ENCODE results near the gene OR2S2. TPM values are rescaled to one million over a fixed set of nuclear protein-coding genes. Genes with fewer than 3 reads are reported as not detected.

OR2S2 gene
- total and polyA plus RNA-seq, 3 experiments from 2014 or later, result not detected

DNA sequence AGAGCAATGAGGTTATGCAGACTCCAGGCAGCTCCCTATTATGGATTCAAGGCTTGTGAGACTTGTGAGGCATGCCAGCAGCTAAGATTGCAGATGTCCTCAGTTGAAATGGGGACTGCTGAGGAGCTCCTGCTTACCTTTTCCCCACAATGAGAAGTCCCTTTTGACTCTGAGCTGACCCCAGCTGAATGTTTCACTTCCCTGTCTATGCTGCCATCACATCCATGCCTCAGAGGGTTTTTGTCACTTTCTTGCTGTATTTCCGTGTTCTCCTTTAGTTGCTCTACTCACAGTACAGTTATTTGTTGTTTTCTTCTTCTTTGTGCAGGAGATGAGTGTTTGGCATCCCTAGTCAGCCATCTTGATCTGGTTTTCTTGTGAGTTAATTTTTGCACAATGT is 18.8 kb upstream of the OR2S2 start:
- Mint-ChIP-seq H3K4me3 (no peak overlapping the region), H3K4me1 (peaks cover 7 to 13% (median 9%) of the 10 kb centered on the region in 3 donors), H3K36me3 (peaks cover 0 to 22% (median 2%) of the 10 kb centered on the region in 3 donors), H3K27me3 (peaks cover 50 to 93% of the 10 kb centered on the region in 2 donors), H3K9me3 (peaks cover 24 to 30% (median 28%) of the 10 kb centered on the region in 5 donors), H3K27ac (no peak overlapping the region)
- Histone ChIP-seq H3K36me3 (ENCODE audit: insufficient read depth, low read length) (no peaks in the 10 kb centered on the region), H3K4me3 (ENCODE audit: low read length) (no peak overlapping the region), H3K27me3 (ENCODE audit: insufficient read depth, low read length, poor library complexity, severe bottlenecking) (peaks cover 9% of the 10 kb centered on the region), H3K9me3 (ENCODE audit: low read length) (no peaks in the 10 kb centered on the region), H3K27ac (ENCODE audit: low read depth, low read length) (no peak overlapping the region), H3K4me1 (ENCODE audit: insufficient read depth, low read length) (peaks cover 5% of the 10 kb centered on the region)
- ChIA-PET CTCF (interaction anchor here (1.3 kb wide), 1 partner anchor 9 kb away, joined by 3 read pairs; no protein-coding TSS in a partner anchor), POLR2A (no interaction called here)
- no peak for DNase-seq

GRCh38 chr9:35974800-35975199 is 16.8 kb upstream of the OR2S2 start:
- peaks cover 58 to 85% of the 10 kb centered on the region in 2 donors for H3K27me3 Mint-ChIP-seq
- no peaks in the 10 kb centered on the region for H3K4me1 ChIP-seq (ENCODE audit: insufficient read depth, low read length)
- DNase-seq, result no peak
- H3K27ac Mint-ChIP-seq, result no peak overlapping the region
- no peak overlapping the region for H3K4me3 Mint-ChIP-seq
- H3K4me3 ChIP-seq (ENCODE audit: low read length), result no peak overlapping the region
- H3K4me1 Mint-ChIP-seq, result peaks cover 9 to 15% (median 10%) of the 10 kb centered on the region in 3 donors
- H3K36me3 ChIP-seq (ENCODE audit: insufficient read depth, low read length), result no peaks in the 10 kb centered on the region
- H3K9me3 ChIP-seq (ENCODE audit: low read length), result no peaks in the 10 kb centered on the region
- ChIA-PET CTCF (no interaction called here), POLR2A (no interaction called here)
- peaks cover 24 to 30% (median 28%) of the 10 kb centered on the region in 5 donors for H3K9me3 Mint-ChIP-seq
- no peak overlapping the region for H3K27ac ChIP-seq (ENCODE audit: low read depth, low read length)
- peaks cover 0 to 19% (median 2%) of the 10 kb centered on the region in 3 donors for H3K36me3 Mint-ChIP-seq
- peaks cover 6% of the 10 kb centered on the region for H3K27me3 ChIP-seq (ENCODE audit: insufficient read depth, low read length, poor library complexity, severe bottlenecking)

DNA sequence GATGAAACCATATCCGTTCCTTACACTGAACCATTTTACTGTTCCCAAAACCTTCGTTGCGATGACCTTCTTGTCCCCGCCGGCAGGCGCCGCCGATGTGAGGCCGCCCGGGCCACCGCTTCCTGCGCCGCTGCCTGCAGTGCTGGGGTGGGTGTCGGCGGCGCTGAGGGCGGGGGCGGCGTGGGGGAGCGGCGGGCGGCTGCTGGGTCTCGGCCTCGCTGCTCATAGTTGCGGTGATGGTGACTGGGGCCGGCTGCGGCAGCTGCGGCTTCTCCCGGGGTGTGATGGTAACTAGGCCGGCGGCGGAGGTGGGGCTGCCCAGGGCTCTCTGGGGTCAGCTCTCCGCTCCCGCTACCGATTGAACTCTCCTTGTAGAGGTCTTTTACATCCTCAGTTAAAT is 14.1 kb upstream of the OR2S2 start:
- Histone ChIP-seq H3K4me1 (ENCODE audit: insufficient read depth, low read length) (no peaks in the 10 kb centered on the region), H3K9me3 (ENCODE audit: low read length) (no peaks in the 10 kb centered on the region), H3K36me3 (ENCODE audit: insufficient read depth, low read length) (no peaks in the 10 kb centered on the region), H3K27me3 (ENCODE audit: insufficient read depth, low read length, poor library complexity, severe bottlenecking) (peaks cover 6% of the 10 kb centered on the region), H3K4me3 (ENCODE audit: low read length) (no peak overlapping the region), H3K27ac (ENCODE audit: low read depth, low read length) (no peak overlapping the region)
- peaks cover 53 to 83% of the 10 kb centered on the region in 2 donors for H3K27me3 Mint-ChIP-seq
- H3K36me3 Mint-ChIP-seq, result peaks cover 0 to 19% (median 2%) of the 10 kb centered on the region in 3 donors
- peak in 3 of 5 donors; percentile 8 to 47 (median 31) for DNase-seq
- H3K9me3 Mint-ChIP-seq, result peaks cover 24 to 30% (median 27%) of the 10 kb centered on the region in 5 donors
- ChIA-PET CTCF (no interaction called here), POLR2A (no interaction called here)
- peak overlapping the region in 5 of 7 donors; percentile 42 to 67 (median 61) for H3K4me3 Mint-ChIP-seq
- no peak overlapping the region for H3K27ac Mint-ChIP-seq
- peaks cover 9 to 15% (median 10%) of the 10 kb centered on the region in 3 donors for H3K4me1 Mint-ChIP-seq

DNA sequence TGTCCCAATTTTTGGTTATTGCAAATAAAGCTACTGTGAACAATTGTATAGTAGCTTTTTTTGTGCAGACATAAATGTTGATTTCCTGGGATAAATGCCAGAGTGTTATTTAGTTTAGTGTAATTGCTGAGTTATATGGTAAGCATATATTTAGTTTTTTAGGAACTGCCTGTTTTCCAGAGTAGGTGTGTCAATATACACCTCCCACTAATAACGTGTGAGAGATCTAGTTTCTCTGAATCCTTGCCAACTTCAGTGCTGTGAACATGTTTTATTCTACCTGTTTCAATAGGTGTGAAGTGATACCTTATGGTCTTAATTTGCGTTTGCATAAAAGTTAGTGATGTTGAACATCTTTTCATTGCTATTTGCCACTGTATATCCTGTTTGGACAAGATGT is 9.1 kb upstream of the OR2S2 start:
- Histone ChIP-seq H3K9me3 (ENCODE audit: low read length) (no peaks in the 10 kb centered on the region), H3K4me1 (ENCODE audit: insufficient read depth, low read length) (no peaks in the 10 kb centered on the region), H3K27ac (ENCODE audit: low read depth, low read length) (no peak overlapping the region), H3K4me3 (ENCODE audit: low read length) (no peak overlapping the region), H3K36me3 (ENCODE audit: insufficient read depth, low read length) (no peaks in the 10 kb centered on the region), H3K27me3 (ENCODE audit: insufficient read depth, low read length, poor library complexity, severe bottlenecking) (no peaks in the 10 kb centered on the region)
- H3K36me3 Mint-ChIP-seq, result no peaks in the 10 kb centered on the region
- CTCF ChIA-PET, result no interaction called here
- peaks cover 4 to 5% (median 5%) of the 10 kb centered on the region in 3 donors for H3K4me1 Mint-ChIP-seq
- peaks cover 0 to 4% (median 0%) of the 10 kb centered on the region in 5 donors for H3K9me3 Mint-ChIP-seq
- no peak for DNase-seq
- no peak overlapping the region for H3K27ac Mint-ChIP-seq
- POLR2A ChIA-PET, result no interaction called here
- H3K27me3 Mint-ChIP-seq, result peaks cover 20 to 68% of the 10 kb centered on the region in 2 donors
- H3K4me3 Mint-ChIP-seq, result no peak overlapping the region

DNA sequence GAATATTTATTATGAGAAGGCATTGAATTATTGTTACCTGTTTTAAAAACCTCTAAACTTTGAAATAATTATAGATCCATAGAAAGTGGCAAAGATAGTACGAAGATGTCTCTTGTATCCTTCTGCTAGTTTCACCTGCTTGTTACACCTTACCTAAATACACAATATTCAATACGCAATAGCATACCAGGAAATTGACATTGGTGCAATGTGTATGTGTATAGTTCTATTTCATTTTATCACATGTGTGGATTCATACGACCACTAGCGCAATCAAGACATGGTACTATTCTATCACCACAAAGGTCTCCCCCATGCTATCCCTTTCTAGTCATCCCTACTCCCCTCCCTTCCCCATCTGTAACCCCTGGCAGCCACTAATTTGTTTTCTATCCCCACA is 8.5 kb upstream of the OR2S2 start:
- Histone ChIP-seq H3K4me3 (ENCODE audit: low read length) (no peak overlapping the region), H3K4me1 (ENCODE audit: insufficient read depth, low read length) (no peaks in the 10 kb centered on the region), H3K27ac (ENCODE audit: low read depth, low read length) (no peak overlapping the region), H3K9me3 (ENCODE audit: low read length) (no peaks in the 10 kb centered on the region), H3K27me3 (ENCODE audit: insufficient read depth, low read length, poor library complexity, severe bottlenecking) (no peaks in the 10 kb centered on the region), H3K36me3 (ENCODE audit: insufficient read depth, low read length) (no peaks in the 10 kb centered on the region)
- H3K4me3 Mint-ChIP-seq, result no peak overlapping the region
- no peak overlapping the region for H3K27ac Mint-ChIP-seq
- H3K4me1 Mint-ChIP-seq, result no peaks in the 10 kb centered on the region
- peaks cover 15 to 62% of the 10 kb centered on the region in 2 donors for H3K27me3 Mint-ChIP-seq
- no peaks in the 10 kb centered on the region for H3K9me3 Mint-ChIP-seq
- ChIA-PET CTCF (interaction anchor here (2.3 kb wide), 1 partner anchor 11 kb away, joined by 8 read pairs; no protein-coding TSS in a partner anchor), POLR2A (no interaction called here)
- no peak for DNase-seq
- H3K36me3 Mint-ChIP-seq, result no peaks in the 10 kb centered on the region

- no peaks in the 10 kb centered on the region for H3K9me3 Mint-ChIP-seq
- ChIA-PET CTCF (interaction anchor here (2.3 kb wide), 1 partner anchor 10 kb away, joined by 8 read pairs; no protein-coding TSS in a partner anchor), POLR2A (no interaction called here)
- H3K4me3 ChIP-seq (ENCODE audit: low read length), result no peak overlapping the region
- no peaks in the 10 kb centered on the region for H3K4me1 ChIP-seq (ENCODE audit: insufficient read depth, low read length)
- H3K27me3 Mint-ChIP-seq, result peaks cover 6 to 58% of the 10 kb centered on the region in 2 donors
- H3K4me1 Mint-ChIP-seq, result no peaks in the 10 kb centered on the region
- no peak overlapping the region for H3K27ac Mint-ChIP-seq
- DNase-seq, result no peak
- H3K27ac ChIP-seq (ENCODE audit: low read depth, low read length), result no peak overlapping the region
- no peaks in the 10 kb centered on the region for H3K27me3 ChIP-seq (ENCODE audit: insufficient read depth, low read length, poor library complexity, severe bottlenecking)
- no peaks in the 10 kb centered on the region for H3K36me3 ChIP-seq (ENCODE audit: insufficient read depth, low read length)
- no peaks in the 10 kb centered on the region for H3K9me3 ChIP-seq (ENCODE audit: low read length)
- no peaks in the 10 kb centered on the region for H3K36me3 Mint-ChIP-seq
- no peak overlapping the region for H3K4me3 Mint-ChIP-seq
Observed at GRCh38 chr9:35965011-35965410, 7.1 kb upstream of the OR2S2 start.

DNA sequence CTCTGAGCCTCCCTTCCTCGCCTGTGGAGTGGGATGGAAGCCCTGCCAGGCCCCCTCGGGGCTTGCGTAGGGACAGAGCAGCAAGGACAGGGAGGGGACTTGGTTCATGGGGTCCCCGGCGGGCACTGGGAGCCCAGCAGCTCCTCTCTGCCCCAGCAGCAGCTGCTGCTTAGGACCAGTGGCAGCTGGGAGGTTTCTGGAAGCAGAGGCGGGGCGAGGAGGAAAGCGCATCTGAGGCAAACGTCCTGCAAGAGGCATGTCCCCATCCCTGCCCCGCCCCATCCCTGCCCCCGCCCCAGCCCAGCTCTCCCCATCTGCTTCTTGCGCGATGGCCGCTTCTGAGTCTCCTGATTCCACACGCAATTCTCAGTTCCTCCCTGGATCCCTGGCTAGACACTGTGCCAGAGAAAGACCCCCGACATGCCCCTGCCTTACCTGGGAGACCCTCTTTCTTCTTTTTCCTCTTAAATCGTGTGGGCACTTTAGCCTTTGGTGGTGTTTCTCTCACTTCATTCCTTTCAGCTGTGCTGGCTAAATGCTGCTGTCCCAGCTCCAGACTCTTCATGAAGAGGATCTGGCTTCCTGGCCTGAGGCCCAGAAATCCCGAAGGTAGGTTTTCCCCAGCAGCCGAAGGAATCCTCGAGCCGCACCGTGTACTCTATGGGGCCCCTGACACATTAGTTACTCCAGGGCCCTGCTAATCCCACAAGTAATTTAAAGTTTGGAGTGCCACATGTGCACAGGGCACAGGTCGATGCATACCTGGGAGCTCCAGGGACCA is 4.4 kb upstream of the OR2S2 start:
- H3K4me3 ChIP-seq (ENCODE audit: low read length), result no peak overlapping the region
- peaks cover 4% of the 10 kb centered on the region for H3K27me3 ChIP-seq (ENCODE audit: insufficient read depth, low read length, poor library complexity, severe bottlenecking)
- no peak overlapping the region for H3K27ac ChIP-seq (ENCODE audit: low read depth, low read length)
- Mint-ChIP-seq H3K36me3 (no peaks in the 10 kb centered on the region), H3K4me3 (no peak overlapping the region), H3K4me1 (no peaks in the 10 kb centered on the region), H3K27ac (no peak overlapping the region), H3K9me3 (no peaks in the 10 kb centered on the region), H3K27me3 (peaks cover 8 to 47% of the 10 kb centered on the region in 2 donors)
- H3K9me3 ChIP-seq (ENCODE audit: low read length), result no peaks in the 10 kb centered on the region
- ChIA-PET CTCF (interaction anchor here (0.9 to 1.0 kb wide), 2 partner anchors 10 to 80 kb away, joined by 3 read pairs; no protein-coding TSS in a partner anchor), POLR2A (no interaction called here)
- no peaks in the 10 kb centered on the region for H3K4me1 ChIP-seq (ENCODE audit: insufficient read depth, low read length)
- no peak for DNase-seq
- no peaks in the 10 kb centered on the region for H3K36me3 ChIP-seq (ENCODE audit: insufficient read depth, low read length)

- Mint-ChIP-seq H3K4me3 (no peak overlapping the region), H3K27me3 (peaks cover 11 to 43% of the 10 kb centered on the region in 2 donors), H3K9me3 (no peaks in the 10 kb centered on the region), H3K27ac (no peak overlapping the region), H3K4me1 (no peaks in the 10 kb centered on the region), H3K36me3 (no peaks in the 10 kb centered on the region)
- Histone ChIP-seq H3K27ac (ENCODE audit: low read depth, low read length) (no peak overlapping the region), H3K4me3 (ENCODE audit: low read length) (no peak overlapping the region), H3K27me3 (ENCODE audit: insufficient read depth, low read length, poor library complexity, severe bottlenecking) (peaks cover 4% of the 10 kb centered on the region), H3K9me3 (ENCODE audit: low read length) (no peaks in the 10 kb centered on the region), H3K36me3 (ENCODE audit: insufficient read depth, low read length) (no peaks in the 10 kb centered on the region), H3K4me1 (ENCODE audit: insufficient read depth, low read length) (no peaks in the 10 kb centered on the region)
- ChIA-PET CTCF (interaction anchor here (1.2 kb wide), 1 partner anchor 15 kb away, joined by 4 read pairs; no protein-coding TSS in a partner anchor), POLR2A (no interaction called here)
- no peak for DNase-seq
Observed at GRCh38 chr9:35960039-35960655, 2.2 kb upstream of the OR2S2 start.

Data from CD8-positive, alpha-beta memory T cell (primary cell).